ENCODE data around the gene FBN2.

FBN2 gene

GRCh38 chr5:128253880-128254279 lies 284.2 kb downstream of the FBN2 start:
- no peak overlapping the region for H3K4me2 ChIP-seq (ENCODE audit: insufficient read depth, low read length)
- H2AFZ ChIP-seq (ENCODE audit: low read depth, low read length): no peak overlapping the region
- DNase-seq: no peak
- no peaks in the 10 kb centered on the region for H3K36me3 ChIP-seq (ENCODE audit: insufficient read depth, low read length)
- H3K27ac ChIP-seq (ENCODE audit: low read length): no peak overlapping the region
- no peak for TF ChIP-seq CTCF (IDR thresholded peaks at IDR 0.05; ENCODE audit: borderline replicate concordance, extremely low read depth, low read length, poor library complexity, severe bottlenecking)
- TF ChIP-seq EZH2 (IDR thresholded peaks at IDR 0.05; ENCODE audit: borderline replicate concordance, low read depth, low read length, severe bottlenecking): no peak
- H3K9me3 ChIP-seq (ENCODE audit: insufficient read depth, low read length, severe bottlenecking): no peaks in the 10 kb centered on the region
- no peak for ATAC-seq (ENCODE audit: insufficient read depth, low read depth)
- no peak overlapping the region for H3K9ac ChIP-seq (ENCODE audit: low read depth, low read length)
- H4K20me1 ChIP-seq (ENCODE audit: insufficient read depth, low read length): no peaks in the 10 kb centered on the region
- H3K4me1 ChIP-seq (ENCODE audit: insufficient read depth, low read length): no peaks in the 10 kb centered on the region
- H3K27me3 ChIP-seq (ENCODE audit: insufficient read depth, low read length, poor library complexity): no peaks in the 10 kb centered on the region
- H3K4me3 ChIP-seq (ENCODE audit: low read depth in 1 of 2, low read length in 2 of 2): no peak overlapping the region
- H3K79me2 ChIP-seq (ENCODE audit: insufficient read depth, low read length): no peaks in the 10 kb centered on the region

- DNase-seq: no peak
- Histone ChIP-seq H3K4me1 (ENCODE audit: insufficient read depth, low read length) (no peaks in the 10 kb centered on the region), H3K79me2 (ENCODE audit: insufficient read depth, low read length) (no peaks in the 10 kb centered on the region), H3K36me3 (ENCODE audit: insufficient read depth, low read length) (no peaks in the 10 kb centered on the region), H3K27ac (ENCODE audit: low read length) (no peak overlapping the region), H3K4me2 (ENCODE audit: insufficient read depth, low read length) (no peak overlapping the region), H3K4me3 (ENCODE audit: low read depth in 1 of 2, low read length in 2 of 2) (no peak overlapping the region), H3K9ac (ENCODE audit: low read depth, low read length) (no peak overlapping the region), H3K27me3 (ENCODE audit: insufficient read depth, low read length, poor library complexity) (no peaks in the 10 kb centered on the region), H2AFZ (ENCODE audit: low read depth, low read length) (no peak overlapping the region), H3K9me3 (ENCODE audit: insufficient read depth, low read length, severe bottlenecking) (no peaks in the 10 kb centered on the region), H4K20me1 (ENCODE audit: insufficient read depth, low read length) (no peaks in the 10 kb centered on the region)
- TF ChIP-seq CTCF (IDR thresholded peaks at IDR 0.05; ENCODE audit: borderline replicate concordance, extremely low read depth, low read length, poor library complexity, severe bottlenecking) (no peak), EZH2 (IDR thresholded peaks at IDR 0.05; ENCODE audit: borderline replicate concordance, low read depth, low read length, severe bottlenecking) (no peak)
- no peak for ATAC-seq (ENCODE audit: insufficient read depth, low read depth)
These were observed 284.9 kb downstream of the FBN2 start for GRCh38 chr5:128253161-128253560.

GRCh38 chr5:128252756-128253155 lies 285.3 kb downstream of the FBN2 start:
- Histone ChIP-seq H4K20me1 (ENCODE audit: insufficient read depth, low read length) (no peaks in the 10 kb centered on the region), H3K4me1 (ENCODE audit: insufficient read depth, low read length) (no peaks in the 10 kb centered on the region), H3K9me3 (ENCODE audit: insufficient read depth, low read length, severe bottlenecking) (no peaks in the 10 kb centered on the region), H3K4me3 (ENCODE audit: low read depth in 1 of 2, low read length in 2 of 2) (no peak overlapping the region), H3K27me3 (ENCODE audit: insufficient read depth, low read length, poor library complexity) (no peaks in the 10 kb centered on the region), H3K27ac (ENCODE audit: low read length) (no peak overlapping the region), H3K4me2 (ENCODE audit: insufficient read depth, low read length) (no peak overlapping the region), H3K9ac (ENCODE audit: low read depth, low read length) (no peak overlapping the region), H3K79me2 (ENCODE audit: insufficient read depth, low read length) (no peaks in the 10 kb centered on the region), H2AFZ (ENCODE audit: low read depth, low read length) (no peak overlapping the region), H3K36me3 (ENCODE audit: insufficient read depth, low read length) (no peaks in the 10 kb centered on the region)
- DNase-seq: no peak
- TF ChIP-seq EZH2 (IDR thresholded peaks at IDR 0.05; ENCODE audit: borderline replicate concordance, low read depth, low read length, severe bottlenecking): no peak
- no peak for TF ChIP-seq CTCF (IDR thresholded peaks at IDR 0.05; ENCODE audit: borderline replicate concordance, extremely low read depth, low read length, poor library complexity, severe bottlenecking)
- ATAC-seq (ENCODE audit: insufficient read depth, low read depth): no peak

- no peak for TF ChIP-seq EZH2 (IDR thresholded peaks at IDR 0.05; ENCODE audit: borderline replicate concordance, low read depth, low read length, severe bottlenecking)
- TF ChIP-seq CTCF (IDR thresholded peaks at IDR 0.05; ENCODE audit: borderline replicate concordance, extremely low read depth, low read length, poor library complexity, severe bottlenecking): no peak
These were observed 285.8 kb downstream of the FBN2 start for GRCh38 chr5:128252196-128252595.

More at GRCh38 chr5:128252196-128252595, 285.8 kb downstream of the FBN2 start:
- no peak overlapping the region for H3K9ac ChIP-seq (ENCODE audit: low read depth, low read length)
- H3K36me3 ChIP-seq (ENCODE audit: insufficient read depth, low read length): no peaks in the 10 kb centered on the region
- no peak overlapping the region for H2AFZ ChIP-seq (ENCODE audit: low read depth, low read length)
- no peaks in the 10 kb centered on the region for H3K4me1 ChIP-seq (ENCODE audit: insufficient read depth, low read length)
- no peaks in the 10 kb centered on the region for H3K79me2 ChIP-seq (ENCODE audit: insufficient read depth, low read length)
- H3K9me3 ChIP-seq (ENCODE audit: insufficient read depth, low read length, severe bottlenecking): no peaks in the 10 kb centered on the region
- DNase-seq (no peak), ATAC-seq (ENCODE audit: insufficient read depth, low read depth) (no peak)
- H3K4me3 ChIP-seq (ENCODE audit: low read depth in 1 of 2, low read length in 2 of 2): no peak overlapping the region
- no peaks in the 10 kb centered on the region for H3K27me3 ChIP-seq (ENCODE audit: insufficient read depth, low read length, poor library complexity)
- H4K20me1 ChIP-seq (ENCODE audit: insufficient read depth, low read length): no peaks in the 10 kb centered on the region
- H3K4me2 ChIP-seq (ENCODE audit: insufficient read depth, low read length): no peak overlapping the region
- H3K27ac ChIP-seq (ENCODE audit: low read length): no peak overlapping the region

Measured in DND-41 (cell line).